GM20000 (cell line): ENCODE data around the gene SHF.

Source experiments
- DNase-seq: peaks from one replicate; pipeline ENCODE4 v3.0.0; 2012; ENCODE audit warnings: low spot score
- CTCF ChIP-seq: IDR thresholded peaks from 2 replicates; pipeline ENCODE4 v1.5.1; 2012; ENCODE audit warnings: mild to moderate bottlenecking, control low read depth; ENCODE audit errors: extremely low read depth, missing control alignments

The SHF gene

GRCh38 chr15:45120081-45120972, 67.4 kb downstream of the SHF start:
- TF ChIP-seq CTCF = no peak
- DNase-seq = no peak

GRCh38 chr15:45118996-45119395, 68.8 kb downstream of the SHF start:
- TF ChIP-seq CTCF = no peak
- DNase-seq = no peak

- DNase-seq = peak; percentile 94
- peak; percentile 100 for TF ChIP-seq CTCF
Measured at GRCh38 chr15:45118131-45118588, 69.6 kb downstream of the SHF start.

GRCh38 chr15:45117308-45118130, 70.2 kb downstream of the SHF start:
- no peak for TF ChIP-seq CTCF
- no peak for DNase-seq
